ENCODE data around the gene COA8.

- TF ChIP-seq POLR2A (IDR thresholded peaks at IDR 0.05) (no peak), CTCF (IDR thresholded peaks at IDR 0.05) (peak in 2 of 5 experiments; percentile 15 to 22), EP300 (IDR thresholded peaks at IDR 0.05; ENCODE audit: low read depth) (no peak), POLR2AphosphoS5 (IDR thresholded peaks at IDR 0.05) (peak; percentile 92 to 95 (median 94))
These were observed 44.4 kb downstream of the COA8 start for GRCh38 chr14:103606963-103607668.

All from transverse colon (tissue), 4 donors.